ENCODE results near the gene ID3. TPM values are rescaled to one million over a fixed set of nuclear protein-coding genes. Genes with fewer than 3 reads are reported as not detected.

The ID3 gene
- total and polyA plus RNA-seq, 9 of the 15 experiments (the other 6 are each of a cell fraction or from before 2014, with no cell fraction given): 6.8 to 59.8 (median 23.5) TPM

- CTCF ChIA-PET (ENCODE audit: low intra/inter-chr PET ratio): no interaction called here
- H3K4me3 ChIP-seq: no peak overlapping the region
- 45% methylated on average over 3 of the region's 3 CpGs for WGBS (ENCODE audit: insufficient coverage, low coverage, missing lambda C conversion rate)
- no TSS peak for BruUV-seq (replicated peaks)
- peaks cover under 1 to 7% of the 10 kb centered on the region in 2 experiments; a peak in 2 of 5 replicates for H3K27me3 ChIP-seq (ENCODE audit: control insufficient read depth in 2 of 2, insufficient read depth in 2 of 2, low read length in 2 of 2)
- no peaks in the 10 kb centered on the region for H3K9me1 ChIP-seq (ENCODE audit: control insufficient read depth, insufficient read depth, low read length)
- POLR2A ChIA-PET: interaction anchor here (0.6 to 1.6 kb wide), 4 partner anchors 13 to 388 kb away, joined by 3 to 4 read pairs (median 3); no protein-coding TSS in a partner anchor
- H3K4me1 ChIP-seq (replicated peaks in 1 of 2; ENCODE audit: control insufficient read depth in 2 of 2, insufficient read depth in 2 of 2, low read length in 2 of 2): peaks cover 22 to 30% of the 10 kb centered on the region in 2 experiments
- peak overlapping the region in 1 of 2 experiments; percentile 80; a peak in 1 of 4 replicates for H3K9ac ChIP-seq (ENCODE audit: insufficient read depth in 1 of 2, low read depth in 2 of 2, low read length in 2 of 2)
- in situ Hi-C loops (cut with MboI) (no loop called here), intact Hi-C loops (cut with micrococcal nuclease) (no loop called here)
- H3K4me2 ChIP-seq (ENCODE audit: insufficient read depth, low read length): no peak overlapping the region
- H3K79me2 ChIP-seq (ENCODE audit: control insufficient read depth, insufficient read depth, low read length): no peaks in the 10 kb centered on the region
- DNase-seq (ENCODE audit: extremely low read depth in 1 of 4, low spot score in 3 of 4) (no peak), ATAC-seq (no peak), FAIRE-seq (no peak)
- no peak overlapping the region; the same call in 2 of the 3 replicates for H3K27ac ChIP-seq (ENCODE audit: extremely low read depth, low read depth, low read length)
- no peaks in the 10 kb centered on the region for H3K9me3 ChIP-seq (replicated peaks; ENCODE audit: control insufficient read depth, insufficient read depth, low read depth, low read length)
- H2AFZ ChIP-seq (ENCODE audit: low read depth, low read length): peak overlapping the region; percentile 17; the same call in 1 of the 2 replicates
- no peaks in the 10 kb centered on the region for H3K36me3 ChIP-seq (ENCODE audit: control insufficient read depth, insufficient read depth, low read length)
- H4K20me1 ChIP-seq (replicated peaks; ENCODE audit: control insufficient read depth, insufficient read depth, low read length): no peaks in the 10 kb centered on the region
- TF ChIP-seq POLR3G (IDR thresholded peaks at IDR 0.05; ENCODE audit: extremely low read depth, insufficient read length, insufficient replicate concordance) (no peak), RCOR1 (IDR thresholded peaks at IDR 0.05; ENCODE audit: borderline replicate concordance in 1 of 2, low read depth in 2 of 2, low read length in 2 of 2) (peak in 1 of 2 experiments; percentile 28; a peak in 1 of 4 replicates), CBX1 (IDR thresholded peaks at IDR 0.05; ENCODE audit: low read depth) (peak; percentile 59; the same call in 1 of the 2 replicates), MIER1 (IDR thresholded peaks at IDR 0.05; ENCODE audit: low read depth) (no peak), SUPT5H (IDR thresholded peaks at IDR 0.05) (no peak), FOXA1 (IDR thresholded peaks at IDR 0.05; ENCODE audit: borderline replicate concordance) (no peak), ZNF41 (CRISPR knock-in tag; conservative IDR thresholded peaks at IDR 0.05) (no peak), CBX3 (IDR thresholded peaks at IDR 0.05; ENCODE audit: borderline replicate concordance in 1 of 2, low read length in 2 of 2) (0 out of 3 replicates have a peak, but pooled peaks of 1 of the 2 experiments have one; percentile 6), NR2C1 (IDR thresholded peaks at IDR 0.05) (no peak), NR2C1 (tag; IDR thresholded peaks at IDR 0.05) (no peak), FOXM1 (IDR thresholded peaks at IDR 0.05; ENCODE audit: low read depth) (no peak), FOXM1 (CRISPR knock-in tag; IDR thresholded peaks at IDR 0.05; ENCODE audit: low read depth) (no peak), YBX1 (IDR thresholded peaks at IDR 0.05) (no peak), TEAD1 (CRISPR knock-in tag; IDR thresholded peaks at IDR 0.05) (no peak), RAD21 (CRISPR knock-in tag; conservative IDR thresholded peaks at IDR 0.05 in 1 of 2, IDR thresholded peaks at IDR 0.05 in 1 of 2) (no peak), PCBP1 (IDR thresholded peaks at IDR 0.05; ENCODE audit: low read depth, low read length, poor library complexity, severe bottlenecking) (no peak)
- TF ChIP-seq, protein P1, sequence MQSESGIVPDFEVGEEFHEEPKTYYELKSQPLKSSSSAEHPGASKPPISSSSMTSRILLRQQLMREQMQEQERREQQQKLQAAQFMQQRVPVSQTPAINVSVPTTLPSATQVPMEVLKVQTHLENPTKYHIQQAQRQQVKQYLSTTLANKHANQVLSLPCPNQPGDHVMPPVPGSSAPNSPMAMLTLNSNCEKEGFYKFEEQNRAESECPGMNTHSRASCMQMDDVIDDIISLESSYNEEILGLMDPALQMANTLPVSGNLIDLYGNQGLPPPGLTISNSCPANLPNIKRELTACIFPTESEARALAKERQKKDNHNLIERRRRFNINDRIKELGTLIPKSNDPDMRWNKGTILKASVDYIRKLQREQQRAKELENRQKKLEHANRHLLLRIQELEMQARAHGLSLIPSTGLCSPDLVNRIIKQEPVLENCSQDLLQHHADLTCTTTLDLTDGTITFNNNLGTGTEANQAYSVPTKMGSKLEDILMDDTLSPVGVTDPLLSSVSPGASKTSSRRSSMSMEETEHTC (IDR thresholded peaks at IDR 0.05): no peak
- TF ChIP-seq, protein P2, sequence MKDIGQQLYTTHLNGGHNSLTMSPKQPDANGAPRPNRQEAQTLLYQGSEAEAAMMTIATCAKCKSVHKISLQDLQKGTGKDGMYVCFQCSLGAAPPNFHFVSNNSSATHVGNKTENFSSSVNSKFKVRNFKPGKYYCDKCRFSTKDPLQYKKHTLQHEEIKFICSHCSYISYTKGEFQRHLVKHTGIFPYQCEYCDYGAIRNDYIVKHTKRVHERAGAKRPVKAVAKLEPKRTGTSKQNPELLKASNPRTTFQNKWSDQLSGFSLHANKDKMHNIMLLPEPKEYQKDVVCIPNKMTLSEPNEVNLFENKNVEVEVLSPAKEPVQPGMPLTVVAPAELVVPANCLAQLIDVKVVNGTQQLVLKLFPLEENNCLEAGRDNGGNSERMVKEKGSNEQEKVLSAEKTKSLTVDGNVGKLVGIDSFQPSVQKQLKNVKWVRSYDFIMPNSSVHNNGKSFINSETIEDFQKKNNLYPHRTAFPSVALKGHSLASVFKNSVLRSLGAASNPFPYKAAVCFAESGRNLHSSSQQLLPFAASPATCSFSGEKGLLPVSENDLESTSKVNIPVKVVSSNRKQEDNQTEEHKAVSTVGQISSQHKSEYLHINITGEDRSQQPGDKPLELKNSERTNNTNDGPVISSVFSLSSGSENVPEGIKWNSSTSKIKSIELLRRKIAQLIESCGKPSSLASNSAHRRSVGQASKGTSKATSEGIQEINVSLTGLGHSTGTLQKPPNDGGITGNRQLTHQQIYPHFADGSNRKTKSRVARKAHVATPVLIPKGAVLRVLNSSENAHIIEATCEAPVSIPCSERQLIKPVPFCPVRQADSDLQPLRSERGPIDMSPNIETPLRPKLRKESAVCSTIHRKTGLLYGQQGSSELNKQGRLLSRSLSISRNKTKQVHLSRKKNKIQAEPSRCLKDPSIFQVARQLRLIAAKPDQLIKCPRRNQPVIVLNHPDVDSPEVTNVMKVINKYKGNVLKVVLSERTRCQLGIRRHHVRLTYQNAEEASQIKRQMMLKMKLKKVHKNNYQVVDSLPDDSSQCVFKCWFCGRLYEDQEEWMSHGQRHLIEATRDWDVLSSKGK (CRISPR knock-in tag; IDR thresholded peaks at IDR 0.05): no peak
These were observed 35.0 kb upstream of the ID3 start for GRCh38 chr1:23594149-23594907.
